ENCODE measurements around the gene STAT2. TPM values are rescaled to one million over a fixed set of nuclear protein-coding genes. Genes with fewer than 3 reads are reported as not detected.
A peak's percentile ranks its signal among the peaks of the same experiment; 100 is the strongest.
"Not testable (repeated sequence)": the region's sequence is repeated elsewhere in the genome, so short reads cannot be mapped to it uniquely, and the experiment has no call there.

STAT2 gene
- total RNA-seq, 1 donor: 95.2 TPM

GRCh38 chr12:56339158-56339422 is 20.8 kb downstream of the STAT2 start:
- Histone ChIP-seq H3K4me1 (ENCODE audit: insufficient read depth, low read length) (peaks cover 54% of the 10 kb centered on the region), H3K4me3 (ENCODE audit: low read length) (peak overlapping the region; percentile 14), H3K9me3 (ENCODE audit: low read depth, low read length) (no peaks in the 10 kb centered on the region), H3K27me3 (ENCODE audit: insufficient read depth, low read length) (no peaks in the 10 kb centered on the region)

DNA sequence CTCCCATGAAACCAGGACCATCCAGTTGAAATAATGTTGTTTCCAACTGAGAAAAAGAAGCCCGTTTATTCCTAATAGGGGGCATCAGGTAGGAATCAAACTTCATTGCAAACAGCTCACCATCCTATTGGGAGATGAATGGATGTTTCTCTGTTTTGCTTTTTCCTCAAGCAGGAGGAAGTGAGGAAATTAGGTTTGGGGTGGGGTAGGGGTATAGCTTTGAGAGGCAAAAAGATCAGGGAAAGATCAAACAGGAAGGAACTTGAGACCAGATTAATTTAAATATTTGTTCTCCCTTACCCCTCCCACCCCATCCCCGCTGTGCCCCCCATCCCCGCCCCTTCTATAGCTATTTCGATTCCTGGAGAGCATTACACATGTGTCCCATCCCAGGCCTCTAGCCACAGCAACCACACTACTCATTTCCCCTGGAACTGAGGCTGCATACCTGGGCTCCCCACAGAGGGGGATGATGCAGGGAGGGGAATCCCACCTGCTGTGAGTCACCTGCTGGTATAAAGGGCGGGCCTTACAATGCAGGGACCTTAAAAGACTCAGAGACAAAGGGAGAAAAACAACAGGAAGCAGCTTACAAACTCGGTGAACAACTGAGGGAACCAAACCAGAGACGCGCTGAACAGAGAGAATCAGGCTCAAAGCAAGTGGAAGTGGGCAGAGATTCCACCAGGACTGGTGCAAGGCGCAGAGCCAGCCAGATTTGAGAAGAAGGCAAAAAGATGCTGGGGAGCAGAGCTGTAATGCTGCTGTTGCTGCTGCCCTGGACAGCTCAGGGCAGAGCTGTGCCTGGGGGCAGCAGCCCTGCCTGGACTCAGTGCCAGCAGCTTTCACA is 21.4 kb downstream of the STAT2 start, which contains the start of gene IL23A:
TSS of gene IL23A (plus strand) at position 577 of the 850 bp plus-strand sequence. CDS start at position 738, 161 bp downstream.
- Histone ChIP-seq H3K27me3 (ENCODE audit: insufficient read depth, low read length) (no peaks in the 10 kb centered on the region), H3K4me1 (ENCODE audit: insufficient read depth, low read length) (peaks cover 55% of the 10 kb centered on the region), H3K4me3 (ENCODE audit: low read length) (peak within 1 kb of the TSS; percentile 14), H3K9me3 (ENCODE audit: low read depth, low read length) (no peaks in the 10 kb centered on the region)

GRCh38 chr12:56337753-56338251 is 22.1 kb downstream of the STAT2 start:
- no peaks in the 10 kb centered on the region for H3K9me3 ChIP-seq (ENCODE audit: low read depth, low read length)
- H3K4me1 ChIP-seq (ENCODE audit: insufficient read depth, low read length): peaks cover 62% of the 10 kb centered on the region
- H3K4me3 ChIP-seq (ENCODE audit: low read length): no peak overlapping the region
- H3K27me3 ChIP-seq (ENCODE audit: insufficient read depth, low read length): no peaks in the 10 kb centered on the region

GRCh38 chr12:56336361-56337167 is 23.3 kb downstream of the STAT2 start:
- Histone ChIP-seq H3K27me3 (ENCODE audit: insufficient read depth, low read length) (no peaks in the 10 kb centered on the region), H3K9me3 (ENCODE audit: low read depth, low read length) (no peaks in the 10 kb centered on the region), H3K4me3 (ENCODE audit: low read length) (no peak overlapping the region), H3K4me1 (ENCODE audit: insufficient read depth, low read length) (peaks cover 67% of the 10 kb centered on the region)

DNA sequence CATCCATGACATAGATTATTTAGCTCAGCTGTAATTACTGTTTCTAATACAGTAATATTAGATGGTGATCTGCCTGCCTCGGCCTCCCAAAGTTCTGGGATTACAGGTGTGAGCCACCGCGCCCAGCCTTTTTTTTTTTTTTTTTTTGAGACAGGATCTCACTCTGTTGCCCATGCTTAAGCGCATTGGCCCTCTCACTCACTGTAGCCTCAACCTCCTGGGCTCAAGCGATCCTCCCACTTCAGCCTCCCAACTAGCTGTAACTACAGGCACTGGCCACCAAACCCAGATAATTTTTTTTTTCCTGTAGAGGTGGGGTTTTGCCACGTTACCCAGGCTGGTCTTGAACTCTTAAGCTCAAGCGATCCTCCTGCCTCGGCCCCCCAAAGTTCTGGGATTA is 24.4 kb downstream of the STAT2 start:
- not testable (repeated sequence) for H3K9me3 ChIP-seq (ENCODE audit: low read depth, low read length); H3K4me3 ChIP-seq (ENCODE audit: low read length); H3K27me3 ChIP-seq (ENCODE audit: insufficient read depth, low read length)
- peaks cover 67% of the 10 kb centered on the region for H3K4me1 ChIP-seq (ENCODE audit: insufficient read depth, low read length)

- no peaks in the 10 kb centered on the region for H3K27me3 ChIP-seq (ENCODE audit: insufficient read depth, low read length)
- H3K9me3 ChIP-seq (ENCODE audit: low read depth, low read length): no peaks in the 10 kb centered on the region
- peak overlapping the region; percentile 73 for H3K4me3 ChIP-seq (ENCODE audit: low read length)
- peaks cover 56% of the 10 kb centered on the region for H3K4me1 ChIP-seq (ENCODE audit: insufficient read depth, low read length)
These were observed 25.5 kb downstream of the STAT2 start for GRCh38 chr12:56334490-56334793.

GRCh38 chr12:56333679-56334489 is 26.0 kb downstream of the STAT2 start, which contains the start of gene PAN2:
PAN2 (minus strand) TSS chr12:56334000; CDS start chr12:56333094, 906 bp downstream.
- H3K27me3 ChIP-seq (ENCODE audit: insufficient read depth, low read length): no peaks in the 10 kb centered on the region
- no peaks in the 10 kb centered on the region for H3K9me3 ChIP-seq (ENCODE audit: low read depth, low read length)
- peaks cover 51% of the 10 kb centered on the region for H3K4me1 ChIP-seq (ENCODE audit: insufficient read depth, low read length)
- H3K4me3 ChIP-seq (ENCODE audit: low read length): peak within 1 kb of the TSS; percentile 73

DNA sequence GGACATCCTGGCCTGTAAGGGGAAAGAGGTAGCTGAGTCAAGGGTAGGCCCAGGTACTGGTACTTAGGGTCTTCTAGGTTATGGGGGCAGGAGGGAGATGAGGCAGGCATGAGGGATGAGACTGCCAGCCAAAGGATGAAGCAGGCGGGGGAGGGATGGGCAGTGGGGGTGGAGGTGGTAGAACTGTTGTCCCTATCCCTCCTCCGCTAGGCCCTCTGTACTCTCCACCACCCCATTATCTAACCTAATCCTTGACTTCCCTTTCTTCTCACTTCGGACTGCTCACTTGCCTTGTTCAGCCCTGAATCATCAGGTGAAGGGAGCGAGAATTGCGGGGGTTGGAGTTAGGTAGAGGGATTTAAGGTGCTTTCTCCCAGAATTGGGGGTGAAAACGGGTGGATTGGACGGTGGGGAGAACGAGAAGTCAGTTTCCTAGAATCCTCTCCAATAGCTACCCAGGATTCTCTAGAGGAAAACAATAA is 26.7 kb downstream of the STAT2 start:
- no peaks in the 10 kb centered on the region for H3K27me3 ChIP-seq (ENCODE audit: insufficient read depth, low read length)
- H3K4me3 ChIP-seq (ENCODE audit: low read length): peak overlapping the region; percentile 73
- H3K9me3 ChIP-seq (ENCODE audit: low read depth, low read length): no peaks in the 10 kb centered on the region
- peaks cover 45% of the 10 kb centered on the region for H3K4me1 ChIP-seq (ENCODE audit: insufficient read depth, low read length)

- no peak overlapping the region for H3K4me3 ChIP-seq (ENCODE audit: low read length)
- no peaks in the 10 kb centered on the region for H3K27me3 ChIP-seq (ENCODE audit: insufficient read depth, low read length)
- H3K4me1 ChIP-seq (ENCODE audit: insufficient read depth, low read length): peaks cover 39% of the 10 kb centered on the region
- H3K9me3 ChIP-seq (ENCODE audit: low read depth, low read length): no peaks in the 10 kb centered on the region
These were observed 27.3 kb downstream of the STAT2 start for GRCh38 chr12:56332512-56333196.

DNA sequence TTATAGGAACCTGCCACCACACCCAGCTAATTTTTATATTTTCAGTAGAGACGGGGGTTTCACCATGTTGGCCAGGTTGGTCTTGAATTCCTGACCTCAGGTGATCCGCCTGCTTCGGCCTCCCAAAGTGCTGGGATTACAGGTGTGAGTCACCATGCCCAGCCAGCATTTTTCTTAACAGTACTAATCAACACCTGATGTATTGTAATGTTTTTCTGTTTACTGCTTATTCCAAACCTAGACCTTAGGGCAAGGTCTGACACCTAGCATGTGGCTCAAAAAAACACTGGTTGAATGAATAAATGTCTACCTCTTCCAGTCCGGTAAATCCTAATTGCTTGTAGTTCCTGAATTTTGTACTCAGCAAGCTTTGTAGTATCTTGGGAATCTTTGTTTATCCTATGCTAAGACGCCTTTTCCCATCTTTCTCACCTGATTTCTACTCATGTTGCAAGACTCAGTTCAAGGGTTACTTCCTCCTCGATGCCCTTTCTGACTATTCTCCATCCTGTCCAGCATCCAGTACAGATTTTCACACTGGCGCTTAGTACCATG is 28.9 kb downstream of the STAT2 start:
- H3K9me3 ChIP-seq (ENCODE audit: low read depth, low read length): no peaks in the 10 kb centered on the region
- H3K4me3 ChIP-seq (ENCODE audit: low read length): no peak overlapping the region
- peaks cover 23% of the 10 kb centered on the region for H3K4me1 ChIP-seq (ENCODE audit: insufficient read depth, low read length)
- H3K27me3 ChIP-seq (ENCODE audit: insufficient read depth, low read length): no peaks in the 10 kb centered on the region

DNA sequence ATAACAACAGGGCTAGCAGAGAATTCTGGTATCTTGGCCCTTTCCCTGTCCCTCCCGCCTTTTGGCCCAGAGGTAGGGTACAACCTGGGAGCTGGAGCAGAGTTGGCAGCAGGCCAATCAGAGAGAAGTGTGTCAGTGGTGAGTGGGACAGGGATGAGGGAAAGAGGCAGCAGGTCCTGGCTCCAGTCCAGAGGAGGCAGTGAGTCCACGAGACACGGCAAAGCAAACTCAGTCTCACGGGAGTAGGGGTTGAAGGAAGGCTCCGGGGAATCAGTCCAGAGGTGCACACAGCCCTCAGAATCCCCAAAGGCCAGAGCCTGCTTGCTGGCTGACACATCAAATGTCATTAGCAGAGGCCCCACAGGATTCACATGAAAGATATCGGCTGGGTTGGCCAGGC is 33.4 kb downstream of the STAT2 start:
- Histone ChIP-seq H3K27me3 (ENCODE audit: insufficient read depth, low read length) (no peaks in the 10 kb centered on the region), H3K4me1 (ENCODE audit: insufficient read depth, low read length) (no peaks in the 10 kb centered on the region), H3K4me3 (ENCODE audit: low read length) (no peak overlapping the region), H3K9me3 (ENCODE audit: low read depth, low read length) (no peaks in the 10 kb centered on the region)

GRCh38 chr12:56326126-56326525 is 33.8 kb downstream of the STAT2 start:
- no peaks in the 10 kb centered on the region for H3K9me3 ChIP-seq (ENCODE audit: low read depth, low read length)
- no peak overlapping the region for H3K4me3 ChIP-seq (ENCODE audit: low read length)
- H3K27me3 ChIP-seq (ENCODE audit: insufficient read depth, low read length): no peaks in the 10 kb centered on the region
- peaks cover 2% of the 10 kb centered on the region for H3K4me1 ChIP-seq (ENCODE audit: insufficient read depth, low read length)

GRCh38 chr12:56324206-56324605 is 35.7 kb downstream of the STAT2 start:
- no peaks in the 10 kb centered on the region for H3K9me3 ChIP-seq (ENCODE audit: low read depth, low read length)
- H3K4me3 ChIP-seq (ENCODE audit: low read length): no peak overlapping the region
- peaks cover 6% of the 10 kb centered on the region for H3K4me1 ChIP-seq (ENCODE audit: insufficient read depth, low read length)
- H3K27me3 ChIP-seq (ENCODE audit: insufficient read depth, low read length): no peaks in the 10 kb centered on the region

DNA sequence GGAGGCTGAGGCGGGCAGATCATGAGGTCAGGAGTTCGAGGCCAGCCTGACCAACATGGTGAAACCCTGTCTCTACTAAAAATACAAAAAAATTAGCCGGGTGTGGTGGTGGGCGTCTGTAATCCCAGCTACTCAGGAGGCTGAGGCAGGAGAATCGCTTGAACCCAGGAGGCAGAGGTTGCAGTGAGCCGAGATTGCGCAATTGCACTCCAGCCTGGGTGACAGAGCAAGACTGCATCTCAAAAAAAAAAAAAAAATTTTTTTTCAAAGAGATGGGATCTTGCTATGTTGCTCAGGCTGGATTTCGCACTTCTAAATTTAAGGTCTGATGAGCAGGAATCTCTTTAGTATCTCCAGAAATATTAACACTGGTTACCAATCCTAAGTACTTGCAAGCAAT is 38.3 kb downstream of the STAT2 start:
- H3K4me3 ChIP-seq (ENCODE audit: low read length); H3K27me3 ChIP-seq (ENCODE audit: insufficient read depth, low read length); H3K9me3 ChIP-seq (ENCODE audit: low read depth, low read length): not testable (repeated sequence)
- H3K4me1 ChIP-seq (ENCODE audit: insufficient read depth, low read length): peaks cover 11% of the 10 kb centered on the region

Measured in mononuclear cell (primary cell).